HepG2 (cell line): Measurements from ENCODE around the gene PDLIM7. TPM values are rescaled to one million over a fixed set of nuclear protein-coding genes. Genes with fewer than 3 reads are reported as not detected.
A peak's percentile ranks its signal among the peaks of the same experiment; 100 is the strongest.

Experiments
- ASH2L ChIP-seq: fragments of 300-600, 200-600 bp; sonication (generic); IDR thresholded peaks from 2 replicates; pipeline ENCODE4 v1.7.0; 2017; ENCODE audit warnings: low read depth, mild to moderate bottlenecking, moderate library complexity, mixed read lengths, low read length; ENCODE audit not compliant: insufficient read length
- MLXIP ChIP-seq: sonication (generic); formaldehyde crosslinking; IDR thresholded peaks from 2 replicates; pipeline ENCODE4 v1.9.0; 2021; ENCODE audit warnings: missing genetic modification reagents, borderline replicate concordance
- NFAT5 ChIP-seq: sonication (generic); formaldehyde crosslinking; IDR thresholded peaks from 2 replicates; pipeline ENCODE4 v1.4.0; 2020; ENCODE audit warnings: missing genetic modification reagents
- PHF21A ChIP-seq: sonication (generic); formaldehyde crosslinking; IDR thresholded peaks from 2 replicates; pipeline ENCODE4 v1.5.0; 2020; ENCODE audit warnings: mild to moderate bottlenecking, missing genetic modification reagents
- RERE ChIP-seq: IDR thresholded peaks from 2 replicates; pipeline ENCODE4 v1.6.1; 2016; ENCODE audit warnings: low read depth, missing genetic modification reagents, missing compliant biosample characterization
- ZNF207 ChIP-seq: fragments of 450-650 bp; IDR thresholded peaks from 2 replicates; pipeline ENCODE4 v1.6.1; 2016; ENCODE audit warnings: antibody characterized with exemption, borderline replicate concordance
- ZNF281 ChIP-seq: sonication (generic); formaldehyde crosslinking; IDR thresholded peaks from 2 replicates; pipeline ENCODE4 v1.4.0; 2020; ENCODE audit warnings: missing genetic modification reagents, borderline replicate concordance
- ZSCAN31 ChIP-seq: sonication (generic); formaldehyde crosslinking; IDR thresholded peaks from 2 replicates; pipeline ENCODE4 v1.5.0; 2020; ENCODE audit warnings: low read depth, mild to moderate bottlenecking, missing genetic modification reagents
- polyA plus RNA-seq, 8 experiments: library from polyadenylated mRNA; depleted of rRNA in 3 of 8; stranded (reverse) in 7 of 8; unstranded in 1 of 8; fragments of >200 nt; fragmentation: Illumina TruSeq in 4 of 8; extraction: Trizol in 4 of 8; gene quantifications; 2 replicates each; pipeline versions ENCODE4 v1.2.1 to v1.2.3, GENCODE V29; 2011 to 2016; ENCODE audit warnings: low read depth in 4 of 8, missing spikeins in 1 of 8, mixed read lengths in 1 of 8; ENCODE audit not compliant: insufficient read depth in 1 of 8
- total RNA-seq, 5 experiments: library from RNA; depleted of rRNA; stranded (reverse); fragments of >200 nt; fragmentation: Illumina TruSeq; extraction: Trizol; gene quantifications; 2 replicates each; pipeline ENCODE4 v1.2.3, GENCODE V29; 2016; ENCODE audit warnings: low read depth in 1 of 5

PDLIM7 gene
- total and polyA plus RNA-seq, 2 of the 13 experiments (the other 11 are each of a cell fraction or from before 2014, with no cell fraction given): 21.1 to 31.3 TPM

- peak; percentile 63; the same call in 1 of the 2 replicates for TF ChIP-seq NFAT5 (CRISPR knock-in tag)
- peak; percentile 89 for TF ChIP-seq PHF21A
- no peak for TF ChIP-seq ZNF207
- TF ChIP-seq ZSCAN31 (CRISPR knock-in tag): peak; percentile 94
- peak; percentile 95 for TF ChIP-seq ASH2L
- TF ChIP-seq ZNF281 (CRISPR knock-in tag): peak; percentile 28
- no peak for TF ChIP-seq MLXIP
- TF ChIP-seq RERE (CRISPR knock-in tag): peak; percentile 54; the same call in 1 of the 2 replicates
Observed at GRCh38 chr5:177516601-177517568, 19.5 kb upstream of the PDLIM7 start, which contains the start of gene DDX41 (continued).
